SK-N-SH (cell line): ENCODE data around the gene TRIM66.

ENCODE experiments used
- RAD21 ChIP-seq: IDR thresholded peaks from 2 replicates; pipeline ENCODE4 v1.6.1; 2012; ENCODE audit warnings: mild to moderate bottlenecking, low read length
- TCF12 ChIP-seq: IDR thresholded peaks from 2 replicates; pipeline ENCODE4 v1.4.0; 2012
- TF ChIP-seq, protein P1 (sequence below): fragments of 150-350 bp; IDR thresholded peaks from 2 replicates; pipeline ENCODE4 v1.6.1; 2017; ENCODE audit warnings: antibody characterized with exemption, low read length, low read depth, borderline replicate concordance
- TF ChIP-seq, protein P2 (sequence below): fragments of 200-600 bp; sonication (generic); IDR thresholded peaks from 2 replicates; pipeline ENCODE4 v1.6.1; 2017; ENCODE audit warnings: antibody characterized with exemption, mild to moderate bottlenecking, moderate library complexity
- TF ChIP-seq, protein P3 (sequence below): IDR thresholded peaks from 2 replicates; pipeline ENCODE4 v1.4.0; 2012; ENCODE audit warnings: low read depth

- TF ChIP-seq, protein P1, sequence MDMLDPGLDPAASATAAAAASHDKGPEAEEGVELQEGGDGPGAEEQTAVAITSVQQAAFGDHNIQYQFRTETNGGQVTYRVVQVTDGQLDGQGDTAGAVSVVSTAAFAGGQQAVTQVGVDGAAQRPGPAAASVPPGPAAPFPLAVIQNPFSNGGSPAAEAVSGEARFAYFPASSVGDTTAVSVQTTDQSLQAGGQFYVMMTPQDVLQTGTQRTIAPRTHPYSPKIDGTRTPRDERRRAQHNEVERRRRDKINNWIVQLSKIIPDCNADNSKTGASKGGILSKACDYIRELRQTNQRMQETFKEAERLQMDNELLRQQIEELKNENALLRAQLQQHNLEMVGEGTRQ: no peak
- no peak for TF ChIP-seq RAD21
- TF ChIP-seq, protein P2, sequence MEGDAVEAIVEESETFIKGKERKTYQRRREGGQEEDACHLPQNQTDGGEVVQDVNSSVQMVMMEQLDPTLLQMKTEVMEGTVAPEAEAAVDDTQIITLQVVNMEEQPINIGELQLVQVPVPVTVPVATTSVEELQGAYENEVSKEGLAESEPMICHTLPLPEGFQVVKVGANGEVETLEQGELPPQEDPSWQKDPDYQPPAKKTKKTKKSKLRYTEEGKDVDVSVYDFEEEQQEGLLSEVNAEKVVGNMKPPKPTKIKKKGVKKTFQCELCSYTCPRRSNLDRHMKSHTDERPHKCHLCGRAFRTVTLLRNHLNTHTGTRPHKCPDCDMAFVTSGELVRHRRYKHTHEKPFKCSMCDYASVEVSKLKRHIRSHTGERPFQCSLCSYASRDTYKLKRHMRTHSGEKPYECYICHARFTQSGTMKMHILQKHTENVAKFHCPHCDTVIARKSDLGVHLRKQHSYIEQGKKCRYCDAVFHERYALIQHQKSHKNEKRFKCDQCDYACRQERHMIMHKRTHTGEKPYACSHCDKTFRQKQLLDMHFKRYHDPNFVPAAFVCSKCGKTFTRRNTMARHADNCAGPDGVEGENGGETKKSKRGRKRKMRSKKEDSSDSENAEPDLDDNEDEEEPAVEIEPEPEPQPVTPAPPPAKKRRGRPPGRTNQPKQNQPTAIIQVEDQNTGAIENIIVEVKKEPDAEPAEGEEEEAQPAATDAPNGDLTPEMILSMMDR: no peak
- TF ChIP-seq, protein P3, sequence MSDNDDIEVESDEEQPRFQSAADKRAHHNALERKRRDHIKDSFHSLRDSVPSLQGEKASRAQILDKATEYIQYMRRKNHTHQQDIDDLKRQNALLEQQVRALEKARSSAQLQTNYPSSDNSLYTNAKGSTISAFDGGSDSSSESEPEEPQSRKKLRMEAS: no peak
- TF ChIP-seq TCF12: no peak
These were observed 42.8 kb downstream of the TRIM66 start for GRCh38 chr11:8639655-8640054.
